ENCODE measurements around the gene DIRAS3. TPM values are rescaled to one million over a fixed set of nuclear protein-coding genes. Genes with fewer than 3 reads are reported as not detected.

Gene DIRAS3
- total and polyA plus RNA-seq, 2 of the 8 experiments (the other 6 are each of a cell fraction or from before 2014, with no cell fraction given): 0.11 TPM; not detected in 1

DNA sequence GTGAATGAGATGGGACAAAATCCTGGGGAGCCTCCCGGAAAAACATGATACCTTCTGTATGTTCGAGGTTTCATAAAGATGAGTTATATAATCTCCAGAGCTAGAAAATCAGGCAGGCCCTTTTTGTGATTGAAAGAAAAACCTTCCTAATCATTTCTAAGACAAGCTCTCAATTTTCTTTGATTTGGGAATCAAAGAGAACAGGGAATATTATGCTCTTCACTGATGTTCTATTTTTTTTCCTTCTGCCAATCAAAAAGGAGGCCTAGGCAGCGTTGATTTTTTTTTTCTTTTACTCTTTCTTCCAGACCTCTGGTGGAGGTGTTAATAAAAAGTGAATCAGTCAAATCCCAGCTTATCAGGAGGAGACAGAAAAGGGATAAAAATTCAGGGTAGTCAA lies 34.5 kb downstream of the DIRAS3 start:
- POLR2A ChIA-PET (ENCODE audit: partially characterized antibody): interaction anchor here (0.6 kb wide), 1 partner anchor 144 kb away, joined by 3 read pairs; no protein-coding TSS in a partner anchor

More for the DNA sequence above, 34.5 kb downstream of the DIRAS3 start:
- CTCF ChIA-PET (ENCODE audit: partially characterized antibody): interaction anchor here (0.7 to 1.3 kb wide), 5 partner anchors 157 to 255 kb away, joined by 3 to 4 read pairs (median 3); no protein-coding TSS in a partner anchor
- H2BK20ac ChIP-seq (ENCODE audit: low read length): no peak overlapping the region
- TF ChIP-seq CTCF (IDR thresholded peaks at IDR 0.05; ENCODE audit: control extremely low read depth in 1 of 3, insufficient read depth in 1 of 3, low read depth in 1 of 3, low read length in 3 of 3) (no peak), SIX5 (IDR thresholded peaks at IDR 0.05; ENCODE audit: low read depth, low read length) (no peak), KDM4A (IDR thresholded peaks at IDR 0.05; ENCODE audit: low read depth, low read length, severe bottlenecking) (no peak), ATF2 (IDR thresholded peaks at IDR 0.05; ENCODE audit: low read length) (no peak), POLR2AphosphoS5 (IDR thresholded peaks at IDR 0.05; ENCODE audit: low read depth, low read length) (no peak), CREB1 (IDR thresholded peaks at IDR 0.05) (no peak), TBP (IDR thresholded peaks at IDR 0.05; ENCODE audit: low read depth, low read length) (no peak)
- H3K27ac ChIP-seq (ENCODE audit: low read depth, low read length): no peak overlapping the region
- no peaks in the 10 kb centered on the region for H3K23me2 ChIP-seq (ENCODE audit: low read depth, low read length)
- H3K27me3 ChIP-seq (replicated peaks in 1 of 4; ENCODE audit: control insufficient read depth in 3 of 4, extremely low read depth in 1 of 4, insufficient read depth in 3 of 4, low read length in 3 of 4): no peaks in the 10 kb centered on the region
- no peak overlapping the region for H2BK5ac ChIP-seq (ENCODE audit: low read depth, low read length)
- no peak overlapping the region for H2AFZ ChIP-seq (ENCODE audit: low read length)
- no peak overlapping the region for H4K5ac ChIP-seq (ENCODE audit: insufficient read length, low read depth, low read length)
- no peak overlapping the region for H2BK120ac ChIP-seq (replicated peaks; ENCODE audit: low read depth, low read length)
- H2AK5ac ChIP-seq (ENCODE audit: low read depth, low read length): no peak overlapping the region
- H3K56ac ChIP-seq (replicated peaks; ENCODE audit: insufficient read length, low read depth, low read length): no peak overlapping the region
- no peak overlapping the region for H3K4me3 ChIP-seq (ENCODE audit: extremely low read depth in 1 of 4, insufficient read depth in 2 of 4, low read depth in 3 of 4, low read length in 4 of 4)
- H3K23ac ChIP-seq (ENCODE audit: insufficient read length): no peak overlapping the region
- H3K9me3 ChIP-seq (ENCODE audit: insufficient read depth in 2 of 2, low read depth in 1 of 2, low read length in 1 of 2): no peaks in the 10 kb centered on the region
- no peaks in the 10 kb centered on the region for H3K79me2 ChIP-seq (ENCODE audit: control insufficient read depth in 1 of 2, insufficient read depth in 2 of 2, low read length in 2 of 2)
- H3K4me2 ChIP-seq (ENCODE audit: insufficient read depth in 1 of 2, low read depth in 2 of 2, low read length in 2 of 2): no peak overlapping the region
- H3K4me1 ChIP-seq (replicated peaks in 1 of 4; ENCODE audit: control insufficient read depth in 3 of 4, insufficient read depth in 4 of 4, low read length in 3 of 4): no peaks in the 10 kb centered on the region
- H3K79me1 ChIP-seq (ENCODE audit: low read depth, low read length): no peaks in the 10 kb centered on the region
- FAIRE-seq (no peak), DNase-seq (ENCODE audit: low read depth in 1 of 2, low spot score in 2 of 2) (no peak)
- no peak overlapping the region for H3K9ac ChIP-seq (replicated peaks in 1 of 4; ENCODE audit: extremely low read depth in 1 of 4, low read depth in 3 of 4, low read length in 3 of 4)
- H3K18ac ChIP-seq (ENCODE audit: extremely low read depth, low read length): no peak overlapping the region
- 96% methylated on average over 3 of the region's 3 CpGs; no CpG with 5 or more reads in 1 of the 2 experiments for WGBS, 2 experiments (ENCODE audit: extremely low coverage in 1 of 2, insufficient coverage in 1 of 2, insufficient read length in 1 of 2, insufficient replicate concordance in 2 of 2, low coverage in 1 of 2, low lambda C conversion rate in 2 of 2, missing lambda C conversion rate in 1 of 2)
- no peak overlapping the region for H2BK12ac ChIP-seq (ENCODE audit: low read depth, low read length)
- no peak overlapping the region for H3K4ac ChIP-seq (replicated peaks; ENCODE audit: insufficient read length, low read depth, low read length)
- no peak overlapping the region for H4K91ac ChIP-seq (replicated peaks; ENCODE audit: insufficient read length, low read length)
- H2BK15ac ChIP-seq (ENCODE audit: low read length): no peak overlapping the region
- H3K36me3 ChIP-seq (ENCODE audit: control insufficient read depth in 2 of 4, insufficient read depth in 4 of 4, low read length in 3 of 4): no peaks in the 10 kb centered on the region
- no peak overlapping the region for H3K14ac ChIP-seq (ENCODE audit: insufficient read length)
- H4K8ac ChIP-seq (ENCODE audit: extremely low read depth, insufficient read depth, low read length): no peak overlapping the region
- no peaks in the 10 kb centered on the region for H4K20me1 ChIP-seq (replicated peaks in 1 of 2; ENCODE audit: control insufficient read depth in 1 of 2, insufficient read depth in 2 of 2, low read length in 2 of 2)

Measured in H1 (cell line).